ENCODE data around the gene CYP19A1.

CYP19A1 gene

GRCh38 chr15:51377038-51377786 is 38.8 kb upstream of the CYP19A1 start:
- FAIRE-seq (no peak), DNase-seq (ENCODE audit: insufficient read length, low spot score) (no peak)
- TF ChIP-seq SPI1 (IDR thresholded peaks at IDR 0.05; ENCODE audit: low read depth, low read length) (no peak), POLR2AphosphoS5 (IDR thresholded peaks at IDR 0.05; ENCODE audit: low read depth, low read length) (no peak), POU2F2 (IDR thresholded peaks at IDR 0.05; ENCODE audit: low read depth, low read length) (no peak), TAF1 (IDR thresholded peaks at IDR 0.05; ENCODE audit: low read depth, low read length) (no peak), PAX5 (IDR thresholded peaks at IDR 0.05; ENCODE audit: insufficient read depth, low read length, severe bottlenecking) (no peak), POLR2A (IDR thresholded peaks at IDR 0.05; ENCODE audit: low read depth, low read length) (no peak)

GRCh38 chr15:51375966-51376640 is 37.7 kb upstream of the CYP19A1 start:
- DNase-seq (ENCODE audit: insufficient read length, low spot score) (no peak), FAIRE-seq (peak; percentile 20)
- TF ChIP-seq PAX5 (IDR thresholded peaks at IDR 0.05; ENCODE audit: insufficient read depth, low read length, severe bottlenecking): no peak
- TF ChIP-seq SPI1 (IDR thresholded peaks at IDR 0.05; ENCODE audit: low read depth, low read length): no peak
- TF ChIP-seq POU2F2 (IDR thresholded peaks at IDR 0.05; ENCODE audit: low read depth, low read length): no peak
- no peak for TF ChIP-seq POLR2AphosphoS5 (IDR thresholded peaks at IDR 0.05; ENCODE audit: low read depth, low read length)
- no peak for TF ChIP-seq TAF1 (IDR thresholded peaks at IDR 0.05; ENCODE audit: low read depth, low read length)
- TF ChIP-seq POLR2A (IDR thresholded peaks at IDR 0.05; ENCODE audit: low read depth, low read length): no peak

- FAIRE-seq (no peak), DNase-seq (ENCODE audit: insufficient read length, low spot score) (no peak)
- TF ChIP-seq PAX5 (IDR thresholded peaks at IDR 0.05; ENCODE audit: insufficient read depth, low read length, severe bottlenecking) (no peak), POLR2A (IDR thresholded peaks at IDR 0.05; ENCODE audit: low read depth, low read length) (no peak), POU2F2 (IDR thresholded peaks at IDR 0.05; ENCODE audit: low read depth, low read length) (no peak), SPI1 (IDR thresholded peaks at IDR 0.05; ENCODE audit: low read depth, low read length) (no peak), TAF1 (IDR thresholded peaks at IDR 0.05; ENCODE audit: low read depth, low read length) (no peak), POLR2AphosphoS5 (IDR thresholded peaks at IDR 0.05; ENCODE audit: low read depth, low read length) (no peak)
Measured at GRCh38 chr15:51374131-51374530, 35.7 kb upstream of the CYP19A1 start.

- FAIRE-seq: no peak
- DNase-seq (ENCODE audit: insufficient read length, low spot score): no peak
- TF ChIP-seq POLR2AphosphoS5 (IDR thresholded peaks at IDR 0.05; ENCODE audit: low read depth, low read length) (no peak), TAF1 (IDR thresholded peaks at IDR 0.05; ENCODE audit: low read depth, low read length) (no peak), POU2F2 (IDR thresholded peaks at IDR 0.05; ENCODE audit: low read depth, low read length) (no peak), PAX5 (IDR thresholded peaks at IDR 0.05; ENCODE audit: insufficient read depth, low read length, severe bottlenecking) (no peak), SPI1 (IDR thresholded peaks at IDR 0.05; ENCODE audit: low read depth, low read length) (no peak), POLR2A (IDR thresholded peaks at IDR 0.05; ENCODE audit: low read depth, low read length) (no peak)
Measured at GRCh38 chr15:51371266-51371665, 32.9 kb upstream of the CYP19A1 start.

GRCh38 chr15:51369451-51369761 is 31.0 kb upstream of the CYP19A1 start:
- TF ChIP-seq POLR2AphosphoS5 (IDR thresholded peaks at IDR 0.05; ENCODE audit: low read depth, low read length) (no peak), SPI1 (IDR thresholded peaks at IDR 0.05; ENCODE audit: low read depth, low read length) (no peak), POLR2A (IDR thresholded peaks at IDR 0.05; ENCODE audit: low read depth, low read length) (no peak), TAF1 (IDR thresholded peaks at IDR 0.05; ENCODE audit: low read depth, low read length) (no peak), POU2F2 (IDR thresholded peaks at IDR 0.05; ENCODE audit: low read depth, low read length) (no peak), PAX5 (IDR thresholded peaks at IDR 0.05; ENCODE audit: insufficient read depth, low read length, severe bottlenecking) (no peak)
- FAIRE-seq (peak; percentile 45), DNase-seq (ENCODE audit: insufficient read length, low spot score) (no peak)

GRCh38 chr15:51368751-51369450 is 30.5 kb upstream of the CYP19A1 start:
- TF ChIP-seq POU2F2 (IDR thresholded peaks at IDR 0.05; ENCODE audit: low read depth, low read length): no peak
- no peak for TF ChIP-seq SPI1 (IDR thresholded peaks at IDR 0.05; ENCODE audit: low read depth, low read length)
- no peak for TF ChIP-seq POLR2AphosphoS5 (IDR thresholded peaks at IDR 0.05; ENCODE audit: low read depth, low read length)
- TF ChIP-seq TAF1 (IDR thresholded peaks at IDR 0.05; ENCODE audit: low read depth, low read length): no peak
- TF ChIP-seq PAX5 (IDR thresholded peaks at IDR 0.05; ENCODE audit: insufficient read depth, low read length, severe bottlenecking): no peak
- FAIRE-seq (no peak), DNase-seq (ENCODE audit: insufficient read length, low spot score) (no peak)

GRCh38 chr15:51368307-51368706 is 29.9 kb upstream of the CYP19A1 start:
- FAIRE-seq (no peak), DNase-seq (ENCODE audit: insufficient read length, low spot score) (no peak)
- no peak for TF ChIP-seq TAF1 (IDR thresholded peaks at IDR 0.05; ENCODE audit: low read depth, low read length)
- TF ChIP-seq SPI1 (IDR thresholded peaks at IDR 0.05; ENCODE audit: low read depth, low read length): no peak
- no peak for TF ChIP-seq POLR2AphosphoS5 (IDR thresholded peaks at IDR 0.05; ENCODE audit: low read depth, low read length)
- TF ChIP-seq POLR2A (IDR thresholded peaks at IDR 0.05; ENCODE audit: low read depth, low read length): no peak
- no peak for TF ChIP-seq PAX5 (IDR thresholded peaks at IDR 0.05; ENCODE audit: insufficient read depth, low read length, severe bottlenecking)
- TF ChIP-seq POU2F2 (IDR thresholded peaks at IDR 0.05; ENCODE audit: low read depth, low read length): no peak

- FAIRE-seq (no peak), DNase-seq (ENCODE audit: insufficient read length, low spot score) (no peak)
- TF ChIP-seq TAF1 (IDR thresholded peaks at IDR 0.05; ENCODE audit: low read depth, low read length): no peak
- TF ChIP-seq POLR2AphosphoS5 (IDR thresholded peaks at IDR 0.05; ENCODE audit: low read depth, low read length): no peak
- no peak for TF ChIP-seq POU2F2 (IDR thresholded peaks at IDR 0.05; ENCODE audit: low read depth, low read length)
- no peak for TF ChIP-seq PAX5 (IDR thresholded peaks at IDR 0.05; ENCODE audit: insufficient read depth, low read length, severe bottlenecking)
- no peak for TF ChIP-seq SPI1 (IDR thresholded peaks at IDR 0.05; ENCODE audit: low read depth, low read length)
- no peak for TF ChIP-seq POLR2A (IDR thresholded peaks at IDR 0.05; ENCODE audit: low read depth, low read length)
Measured at GRCh38 chr15:51367322-51367976, 29.1 kb upstream of the CYP19A1 start.
